ENCODE data around the gene SLC2A11. TPM values are rescaled to one million over a fixed set of nuclear protein-coding genes. Genes with fewer than 3 reads are reported as not detected.

SLC2A11 gene
- total RNA-seq (2011; cell fraction: chromatin; rRNA removed; ENCODE audit: low replicate concordance) = 10.0 and 13.3 TPM in 2 replicates
- total RNA-seq (2011; cell fraction: nucleolus; rRNA removed) = 7.1 and 10.0 TPM in 2 replicates
- total RNA-seq (2011; cell fraction: nucleoplasm; rRNA removed) = 8.9 and 11.7 TPM in 2 replicates
- 2.0 and 3.1 TPM in 2 replicates for total RNA-seq (2014; rRNA removed)
- total RNA-seq (2014; rRNA removed; fragmentation: Illumina TruSeq; extraction: Trizol) = 1.5 and 1.9 TPM in 2 replicates
- 2.1 and 2.5 TPM in 2 replicates for total RNA-seq (2015; rRNA removed; fragmentation: Illumina TruSeq; extraction: Trizol)
- total RNA-seq (2021) = 1.6 and 2.1 TPM in 2 replicates
- polyA plus RNA-seq (2011; rRNA removed) = 2.5 and 4.4 TPM in 2 replicates
- 2.6 and 3.6 TPM in 2 replicates for polyA plus RNA-seq (2011; cell fraction: cytosol; rRNA removed)
- 8.2 and 8.4 TPM in 2 replicates for polyA plus RNA-seq (2011; cell fraction: nucleus; rRNA removed)
- polyA plus RNA-seq (2012) = 2.7 and 7.0 TPM in 2 replicates
- polyA plus RNA-seq (2014; fragmentation: Illumina TruSeq; extraction: Trizol) = 2.5 and 2.8 TPM in 2 replicates
- polyA plus RNA-seq (2014; fragmentation: Nextera tagmentation; extraction: Ambion mirVana) = under 1 TPM; 0.44 to 0.73 TPM
- 2.7 and 3.4 TPM in 2 replicates for polyA plus RNA-seq (2014; rRNA removed)
- 2.7 and 4.1 TPM in 2 replicates for polyA minus RNA-seq (2011; rRNA and poly(A)+ RNA removed)
- polyA minus RNA-seq (2011; cell fraction: cytosol; rRNA and poly(A)+ RNA removed) = 0.91 and 0.95 TPM in 2 replicates
- 3.4 and 8.4 TPM in 2 replicates for polyA minus RNA-seq (2011; cell fraction: nucleus; rRNA and poly(A)+ RNA removed)
- Bru-seq, nascent RNA = percentile 45 among the genes with signal in this experiment
- percentile 41 among the genes with signal in this experiment for BruChase-seq, experiment 1, labeled RNA remaining after a 2-hour chase
- percentile 37 among the genes with signal in this experiment for BruChase-seq, experiment 2, labeled RNA remaining after a 6-hour chase
- long read RNA-seq, experiment 1, partial matches to known transcripts = 3 of 3 reads
- long read RNA-seq, experiment 1, other reads (novel, unspliced or antisense) = 0 of 3 reads
- long read RNA-seq, experiment 2, partial matches to known transcripts = 0 of 1 reads
- long read RNA-seq, experiment 2, other reads (novel, unspliced or antisense) = 1 of 1 reads
- long read RNA-seq, experiment 3, partial matches to known transcripts = 1 of 2 reads
- long read RNA-seq, experiment 3, other reads (novel, unspliced or antisense) = 0 of 2 reads

DNA sequence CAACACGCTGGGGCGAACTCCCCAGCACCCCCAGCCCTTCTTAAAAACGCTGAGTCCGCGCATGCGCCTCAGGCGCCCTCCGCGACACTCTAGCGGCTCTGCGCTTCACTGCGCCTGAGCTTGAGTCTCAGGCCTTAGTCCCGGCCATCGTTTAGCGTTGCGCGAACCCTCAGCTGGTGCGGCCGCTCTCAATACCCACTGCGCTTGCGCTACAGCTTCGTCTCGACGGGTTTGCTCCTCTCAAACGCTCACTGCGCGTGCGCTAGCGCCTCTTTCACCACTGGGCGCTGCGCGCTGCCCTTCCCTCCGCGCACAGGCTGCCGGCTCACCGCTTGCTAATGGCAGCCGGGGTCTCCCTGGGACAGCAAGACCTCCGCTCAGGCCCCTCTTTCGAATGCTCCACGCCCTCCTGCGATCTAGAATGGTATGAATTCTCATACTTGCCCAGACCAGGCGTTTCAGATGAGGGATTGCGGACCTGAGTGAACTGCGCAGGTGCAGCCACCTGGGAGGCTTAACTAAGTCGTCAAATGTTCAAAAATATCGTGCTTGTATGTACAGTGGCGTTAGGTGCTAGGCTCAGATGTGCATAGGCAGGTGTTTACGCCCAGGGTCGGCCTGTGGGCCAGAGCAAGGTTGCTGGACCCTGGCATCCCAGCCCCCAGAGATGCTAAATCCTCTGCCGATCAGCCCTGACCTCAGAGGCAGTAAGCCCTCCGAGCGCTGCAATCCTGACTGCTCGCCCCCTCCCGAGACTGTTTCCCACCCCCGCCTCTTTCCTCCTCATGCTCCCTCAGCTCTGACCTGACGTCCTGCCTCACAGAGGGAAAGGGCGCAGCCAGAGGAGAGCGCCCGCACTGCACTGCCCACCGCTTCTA is at the start of gene SLC2A11:
Gene SLC2A11, plus strand, starts transcription at position 270 of the 878 bp plus-strand sequence. Its CDS starts 125 bp downstream, at position 395.
- H3K4me2 ChIP-seq (ENCODE audit: insufficient read depth, low read length) = peak within 1 kb of the TSS; percentile 89
- H3K9ac ChIP-seq (ENCODE audit: insufficient read depth in 1 of 2, low read depth in 2 of 2, low read length in 2 of 2) = peak within 1 kb of the TSS; percentile 60 to 91
- H3K9me3 ChIP-seq (replicated peaks; ENCODE audit: control insufficient read depth, insufficient read depth, low read depth, low read length) = no peaks in the 10 kb centered on the region
- H3K9me1 ChIP-seq (ENCODE audit: control insufficient read depth, insufficient read depth, low read length) = no peaks in the 10 kb centered on the region
- H3K27me3 ChIP-seq (ENCODE audit: control insufficient read depth in 2 of 2, insufficient read depth in 2 of 2, low read length in 2 of 2) = no peaks in the 10 kb centered on the region
- BruUV-seq (replicated peaks) = TSS peak; percentile 75
- DNase-seq (ENCODE audit: extremely low read depth in 1 of 4, low spot score in 3 of 4) (peak; percentile 84 to 96 (median 90)), FAIRE-seq (peak; percentile 93), ATAC-seq (peak; percentile 99)
- CTCF ChIA-PET (ENCODE audit: low intra/inter-chr PET ratio) = no interaction called here
- H3K4me3 ChIP-seq = peak within 1 kb of the TSS; percentile 51
- peak within 1 kb of the TSS; percentile 94 for H2AFZ ChIP-seq (ENCODE audit: low read depth, low read length)
- H3K4me1 ChIP-seq (replicated peaks in 1 of 2; ENCODE audit: control insufficient read depth in 2 of 2, insufficient read depth in 2 of 2, low read length in 2 of 2) = peaks cover 0 to 19% of the 10 kb centered on the region in 2 experiments; a peak in 3 of 5 replicates
- peak within 1 kb of the TSS; percentile 38 for H3K27ac ChIP-seq (ENCODE audit: extremely low read depth, low read depth, low read length)
- WGBS (ENCODE audit: insufficient coverage, low coverage, missing lambda C conversion rate) = 2% methylated on average over 49 of the region's 60 CpGs
- H4K20me1 ChIP-seq (replicated peaks; ENCODE audit: control insufficient read depth, insufficient read depth, low read length) = no peaks in the 10 kb centered on the region
- intact Hi-C loops (cut with micrococcal nuclease) = no loop called here
- POLR2A ChIA-PET = interaction anchor here (0.6 to 1.1 kb wide), 2 partner anchors 38 to 1056 kb away, joined by 3 read pairs; no protein-coding TSS in a partner anchor
- in situ Hi-C loops (cut with MboI) = loop anchor here (25.0 kb wide), 1 partner anchor 546 kb away; no protein-coding TSS in a partner anchor
- H3K79me2 ChIP-seq (ENCODE audit: control insufficient read depth, insufficient read depth, low read length) = no peaks in the 10 kb centered on the region
- no peaks in the 10 kb centered on the region for H3K36me3 ChIP-seq (ENCODE audit: control insufficient read depth, insufficient read depth, low read length)
- TF ChIP-seq MEIS2 (IDR thresholded peaks at IDR 0.05; ENCODE audit: partially characterized antibody) (peak; percentile 97), BACH1 (tag; IDR thresholded peaks at IDR 0.05) (no peak), STAT5B (CRISPR knock-in tag; IDR thresholded peaks at IDR 0.05) (no peak), ARID4B (CRISPR knock-in tag; IDR thresholded peaks at IDR 0.05) (0 out of 2 replicates have a peak, but pooled peaks have one; percentile 50), ZNF316 (IDR thresholded peaks at IDR 0.05) (peak; percentile 81), CXXC5 (CRISPR knock-in tag; IDR thresholded peaks at IDR 0.05) (peak; percentile 63; the same call in 1 of the 2 replicates)
- TF ChIP-seq, protein P1, sequence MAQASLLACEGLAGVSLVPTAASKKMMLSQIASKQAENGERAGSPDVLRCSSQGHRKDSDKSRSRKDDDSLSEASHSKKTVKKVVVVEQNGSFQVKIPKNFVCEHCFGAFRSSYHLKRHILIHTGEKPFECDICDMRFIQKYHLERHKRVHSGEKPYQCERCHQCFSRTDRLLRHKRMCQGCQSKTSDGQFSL (CRISPR knock-in tag; IDR thresholded peaks at IDR 0.05) = no peak
- TF ChIP-seq, protein P1 (tag; IDR thresholded peaks at IDR 0.05) = 0 out of 4 replicates have a peak, but pooled peaks of 1 of the 2 experiments have one; percentile 0
